Measurements from ENCODE around the gene GPR78. TPM values are rescaled to one million over a fixed set of nuclear protein-coding genes. Genes with fewer than 3 reads are reported as not detected.

Gene GPR78
- total and polyA plus RNA-seq, 2 donors (not counting 1 experiment from before 2014, with no cell fraction given): 0.20 to 0.33 TPM

DNA sequence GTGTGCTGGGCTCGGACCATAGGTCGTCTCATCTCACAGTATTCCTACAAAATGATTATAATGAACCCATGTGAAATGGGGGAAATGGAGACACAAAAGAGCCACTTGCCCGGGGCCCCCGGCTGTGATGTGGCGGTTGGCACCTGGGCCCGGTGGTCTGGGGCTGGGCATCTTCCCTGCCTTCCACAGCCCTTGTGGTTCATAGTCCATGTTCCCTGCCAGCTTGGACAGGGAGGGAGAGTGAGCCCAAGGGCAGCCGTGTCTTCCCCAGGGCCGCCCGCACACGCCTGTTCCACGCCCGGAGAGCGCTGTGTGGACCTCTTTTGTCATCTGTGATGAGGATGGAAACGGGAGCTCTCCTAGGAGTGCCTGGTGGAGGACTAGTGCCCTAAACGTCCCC lies 17.6 kb downstream of the GPR78 start:
- Histone ChIP-seq H3K79me2 (ENCODE audit: control insufficient read depth, insufficient read depth, low read length) (no peaks in the 10 kb centered on the region), H3K4me3 (replicated peaks in 1 of 4; ENCODE audit: control extremely low read depth in 1 of 4, insufficient read depth in 1 of 4, low read depth in 3 of 4, low read length in 4 of 4) (no peak overlapping the region), H3K4me1 (ENCODE audit: control insufficient read depth, extremely low read depth, insufficient read depth, low read length) (peaks cover 3% of the 10 kb centered on the region), H3K27ac (ENCODE audit: insufficient read depth, low read length) (no peak overlapping the region), H2AFZ (ENCODE audit: low read length) (no peak overlapping the region), H3K27me3 (ENCODE audit: control insufficient read depth, insufficient read depth, low read length) (peaks cover 13% of the 10 kb centered on the region), H3K4me2 (ENCODE audit: extremely low read depth, insufficient read depth, low read length) (no peak overlapping the region), H3K36me3 (ENCODE audit: control insufficient read depth, insufficient read depth, low read length) (peaks cover 2% of the 10 kb centered on the region), H3K9ac (ENCODE audit: insufficient read depth, low read length) (no peak overlapping the region), H3K9me3 (ENCODE audit: control insufficient read depth, insufficient read depth, low read depth, low read length) (no peaks in the 10 kb centered on the region), H4K20me1 (ENCODE audit: control insufficient read depth, extremely low read depth, insufficient read depth, low read length) (no peaks in the 10 kb centered on the region)
- DNase-seq (ENCODE audit: low read depth in 2 of 2): no peak
- TF ChIP-seq, protein P1, sequence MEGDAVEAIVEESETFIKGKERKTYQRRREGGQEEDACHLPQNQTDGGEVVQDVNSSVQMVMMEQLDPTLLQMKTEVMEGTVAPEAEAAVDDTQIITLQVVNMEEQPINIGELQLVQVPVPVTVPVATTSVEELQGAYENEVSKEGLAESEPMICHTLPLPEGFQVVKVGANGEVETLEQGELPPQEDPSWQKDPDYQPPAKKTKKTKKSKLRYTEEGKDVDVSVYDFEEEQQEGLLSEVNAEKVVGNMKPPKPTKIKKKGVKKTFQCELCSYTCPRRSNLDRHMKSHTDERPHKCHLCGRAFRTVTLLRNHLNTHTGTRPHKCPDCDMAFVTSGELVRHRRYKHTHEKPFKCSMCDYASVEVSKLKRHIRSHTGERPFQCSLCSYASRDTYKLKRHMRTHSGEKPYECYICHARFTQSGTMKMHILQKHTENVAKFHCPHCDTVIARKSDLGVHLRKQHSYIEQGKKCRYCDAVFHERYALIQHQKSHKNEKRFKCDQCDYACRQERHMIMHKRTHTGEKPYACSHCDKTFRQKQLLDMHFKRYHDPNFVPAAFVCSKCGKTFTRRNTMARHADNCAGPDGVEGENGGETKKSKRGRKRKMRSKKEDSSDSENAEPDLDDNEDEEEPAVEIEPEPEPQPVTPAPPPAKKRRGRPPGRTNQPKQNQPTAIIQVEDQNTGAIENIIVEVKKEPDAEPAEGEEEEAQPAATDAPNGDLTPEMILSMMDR (conservative IDR thresholded peaks at IDR 0.05 in 1 of 2, IDR thresholded peaks at IDR 0.05 in 1 of 2; ENCODE audit: low read depth in 1 of 2, low read length in 2 of 2): no peak
- TF ChIP-seq EZH2 (IDR thresholded peaks at IDR 0.05; ENCODE audit: low read length, missing control alignments): no peak

DNA sequence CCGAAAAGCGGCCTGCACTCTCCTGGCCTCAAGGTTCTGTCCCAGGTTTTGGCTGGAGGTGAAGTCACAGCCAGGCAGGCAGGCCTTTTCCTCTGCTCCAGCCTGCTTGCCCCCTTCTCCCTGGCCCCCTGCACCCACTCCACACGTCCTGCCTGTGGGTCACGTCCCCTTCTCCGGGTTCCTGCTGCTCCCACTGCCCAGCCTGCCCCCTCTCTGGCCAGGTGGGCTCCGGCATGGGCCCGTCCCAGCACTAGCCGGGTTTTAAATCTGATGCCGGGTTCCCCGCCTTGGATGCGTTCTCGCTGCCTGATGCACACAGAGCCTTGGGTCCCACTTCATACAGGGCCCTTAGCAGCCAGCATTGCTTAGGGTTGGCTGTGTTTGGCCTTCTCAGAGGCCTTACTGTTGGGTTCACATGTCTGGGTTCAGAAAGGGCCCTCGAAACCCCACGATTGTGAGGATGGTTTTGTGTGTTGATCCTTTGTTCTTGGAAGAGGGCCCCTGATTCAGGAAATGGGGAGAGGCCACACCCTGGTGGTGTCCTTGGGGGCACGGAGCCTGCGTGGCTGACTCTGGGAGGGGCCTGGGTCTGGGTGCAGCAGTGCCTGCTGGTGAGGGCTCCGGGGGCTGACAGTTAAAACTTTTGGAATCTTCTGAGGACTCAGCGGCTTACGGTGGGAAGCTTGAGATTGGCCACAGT lies 18.3 kb downstream of the GPR78 start:
- Histone ChIP-seq H3K36me3 (ENCODE audit: control insufficient read depth, insufficient read depth, low read length) (peaks cover 2% of the 10 kb centered on the region), H3K4me2 (ENCODE audit: extremely low read depth, insufficient read depth, low read length) (no peak overlapping the region), H3K27me3 (ENCODE audit: control insufficient read depth, insufficient read depth, low read length) (peaks cover 5% of the 10 kb centered on the region), H2AFZ (ENCODE audit: low read length) (no peak overlapping the region), H3K79me2 (ENCODE audit: control insufficient read depth, insufficient read depth, low read length) (no peaks in the 10 kb centered on the region), H3K27ac (ENCODE audit: insufficient read depth, low read length) (no peak overlapping the region), H4K20me1 (ENCODE audit: control insufficient read depth, extremely low read depth, insufficient read depth, low read length) (no peaks in the 10 kb centered on the region), H3K9me3 (ENCODE audit: control insufficient read depth, insufficient read depth, low read depth, low read length) (no peaks in the 10 kb centered on the region), H3K4me3 (replicated peaks in 1 of 4; ENCODE audit: control extremely low read depth in 1 of 4, insufficient read depth in 1 of 4, low read depth in 3 of 4, low read length in 4 of 4) (no peak overlapping the region), H3K9ac (ENCODE audit: insufficient read depth, low read length) (no peak overlapping the region), H3K4me1 (ENCODE audit: control insufficient read depth, extremely low read depth, insufficient read depth, low read length) (peaks cover 3% of the 10 kb centered on the region)
- TF ChIP-seq EZH2 (IDR thresholded peaks at IDR 0.05; ENCODE audit: low read length, missing control alignments): no peak
- TF ChIP-seq, protein P1 (conservative IDR thresholded peaks at IDR 0.05 in 1 of 2, IDR thresholded peaks at IDR 0.05 in 1 of 2; ENCODE audit: low read depth in 1 of 2, low read length in 2 of 2): no peak
- no peak for DNase-seq (ENCODE audit: low read depth in 2 of 2)

DNA sequence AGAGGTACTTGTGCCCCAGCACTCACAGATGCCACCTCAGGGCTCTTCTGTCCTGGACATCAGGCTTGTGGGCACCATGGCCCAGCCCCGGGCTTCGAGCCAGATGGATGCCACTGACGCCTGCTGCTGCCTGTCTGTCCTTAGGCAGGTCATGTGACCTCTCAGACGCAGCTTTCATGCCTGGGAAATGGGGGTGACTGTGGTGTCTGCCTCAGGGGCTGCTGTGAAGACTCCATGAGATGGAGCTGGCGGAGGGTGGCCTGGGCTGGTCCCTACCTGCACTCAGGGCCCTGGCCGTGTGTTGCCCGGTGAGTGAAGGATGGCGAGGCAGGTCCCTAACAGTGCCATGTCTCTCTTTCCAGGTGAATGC lies 18.9 kb downstream of the GPR78 start:
- H3K27me3 ChIP-seq (ENCODE audit: control insufficient read depth, insufficient read depth, low read length): no peaks in the 10 kb centered on the region
- no peaks in the 10 kb centered on the region for H4K20me1 ChIP-seq (ENCODE audit: control insufficient read depth, extremely low read depth, insufficient read depth, low read length)
- H3K79me2 ChIP-seq (ENCODE audit: control insufficient read depth, insufficient read depth, low read length): no peaks in the 10 kb centered on the region
- peaks cover 3% of the 10 kb centered on the region for H3K36me3 ChIP-seq (ENCODE audit: control insufficient read depth, insufficient read depth, low read length)
- no peak overlapping the region for H2AFZ ChIP-seq (ENCODE audit: low read length)
- H3K4me3 ChIP-seq (replicated peaks in 1 of 4; ENCODE audit: control extremely low read depth in 1 of 4, insufficient read depth in 1 of 4, low read depth in 3 of 4, low read length in 4 of 4): no peak overlapping the region
- peaks cover 2% of the 10 kb centered on the region for H3K4me1 ChIP-seq (ENCODE audit: control insufficient read depth, extremely low read depth, insufficient read depth, low read length)
- H3K9ac ChIP-seq (ENCODE audit: insufficient read depth, low read length): no peak overlapping the region
- no peak for DNase-seq (ENCODE audit: low read depth in 2 of 2)
- no peak overlapping the region for H3K4me2 ChIP-seq (ENCODE audit: extremely low read depth, insufficient read depth, low read length)
- no peak for TF ChIP-seq EZH2 (IDR thresholded peaks at IDR 0.05; ENCODE audit: low read length, missing control alignments)
- TF ChIP-seq, protein P1 (conservative IDR thresholded peaks at IDR 0.05 in 1 of 2, IDR thresholded peaks at IDR 0.05 in 1 of 2; ENCODE audit: low read depth in 1 of 2, low read length in 2 of 2): no peak
- H3K27ac ChIP-seq (ENCODE audit: insufficient read depth, low read length): no peak overlapping the region
- H3K9me3 ChIP-seq (ENCODE audit: control insufficient read depth, insufficient read depth, low read depth, low read length): no peaks in the 10 kb centered on the region

Measured in fibroblast of lung (primary cell).